ENCODE data around the gene C14orf39. TPM values are rescaled to one million over a fixed set of nuclear protein-coding genes. Genes with fewer than 3 reads are reported as not detected.

C14orf39 gene
- total RNA-seq, 1 donor from 2014 or later, result not detected

- peaks cover 70% of the 10 kb centered on the region for H3K27me3 ChIP-seq (ENCODE audit: low read depth)
Measured at GRCh38 chr14:60505448-60505847, 19.6 kb upstream of the C14orf39 start.

DNA sequence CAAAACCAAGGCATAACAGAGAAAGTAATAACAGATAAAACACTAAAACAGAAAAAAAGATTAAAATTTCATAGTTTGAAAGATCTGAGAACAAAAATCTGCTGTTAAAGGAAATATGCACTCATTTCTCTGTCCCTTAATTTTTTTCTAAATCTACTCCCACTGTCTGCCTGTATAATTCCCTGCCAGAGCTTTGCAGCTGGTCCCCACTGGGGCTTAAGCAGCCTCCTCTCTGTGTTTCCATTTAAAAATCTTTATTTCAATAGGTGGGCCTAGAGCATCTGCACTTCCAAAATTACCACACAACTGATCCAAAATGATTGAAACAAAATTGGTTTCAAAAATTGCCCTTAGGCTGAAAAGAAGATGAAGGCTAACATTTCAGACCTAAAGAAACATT is 16.7 kb upstream of the C14orf39 start:
- H3K27me3 ChIP-seq (ENCODE audit: low read depth), result peaks cover 48% of the 10 kb centered on the region
- ATAC-seq, result no peak

More at GRCh38 chr14:60505448-60505847, 19.6 kb upstream of the C14orf39 start:
- no peak for ATAC-seq
- no peak for DNase-seq
- Histone ChIP-seq H3K9me3 (no peaks in the 10 kb centered on the region), H3K4me1 (peaks cover 21% of the 10 kb centered on the region), H3K36me3 (no peaks in the 10 kb centered on the region), H3K27ac (no peak overlapping the region), H3K4me3 (no peak overlapping the region)
- TF ChIP-seq, protein P1, sequence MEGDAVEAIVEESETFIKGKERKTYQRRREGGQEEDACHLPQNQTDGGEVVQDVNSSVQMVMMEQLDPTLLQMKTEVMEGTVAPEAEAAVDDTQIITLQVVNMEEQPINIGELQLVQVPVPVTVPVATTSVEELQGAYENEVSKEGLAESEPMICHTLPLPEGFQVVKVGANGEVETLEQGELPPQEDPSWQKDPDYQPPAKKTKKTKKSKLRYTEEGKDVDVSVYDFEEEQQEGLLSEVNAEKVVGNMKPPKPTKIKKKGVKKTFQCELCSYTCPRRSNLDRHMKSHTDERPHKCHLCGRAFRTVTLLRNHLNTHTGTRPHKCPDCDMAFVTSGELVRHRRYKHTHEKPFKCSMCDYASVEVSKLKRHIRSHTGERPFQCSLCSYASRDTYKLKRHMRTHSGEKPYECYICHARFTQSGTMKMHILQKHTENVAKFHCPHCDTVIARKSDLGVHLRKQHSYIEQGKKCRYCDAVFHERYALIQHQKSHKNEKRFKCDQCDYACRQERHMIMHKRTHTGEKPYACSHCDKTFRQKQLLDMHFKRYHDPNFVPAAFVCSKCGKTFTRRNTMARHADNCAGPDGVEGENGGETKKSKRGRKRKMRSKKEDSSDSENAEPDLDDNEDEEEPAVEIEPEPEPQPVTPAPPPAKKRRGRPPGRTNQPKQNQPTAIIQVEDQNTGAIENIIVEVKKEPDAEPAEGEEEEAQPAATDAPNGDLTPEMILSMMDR (IDR thresholded peaks at IDR 0.05), result no peak
- intact Hi-C loops (cut with DNase I), result no loop called here

DNA sequence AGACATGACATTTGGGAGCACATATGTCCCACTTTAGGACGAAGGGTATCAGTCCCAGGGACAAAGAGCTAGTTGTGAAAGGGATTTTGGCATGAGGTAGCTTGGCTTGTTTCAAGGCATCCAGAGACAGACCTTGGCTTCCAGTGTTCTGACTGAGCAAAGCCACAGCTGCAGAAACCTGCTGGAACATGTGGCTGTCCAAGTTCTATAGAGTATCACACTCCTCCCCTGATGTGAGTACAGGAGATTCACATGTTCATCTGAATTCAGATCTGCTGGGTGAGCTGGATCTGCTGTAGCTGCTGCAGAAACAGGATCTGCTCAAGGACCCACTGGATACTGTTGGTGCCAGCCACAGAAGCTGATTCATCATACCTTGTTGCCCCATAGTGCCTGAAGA is 10.1 kb upstream of the C14orf39 start:
- peaks cover 7% of the 10 kb centered on the region for H3K27me3 ChIP-seq (ENCODE audit: low read depth)
- H3K27ac ChIP-seq, result no peak overlapping the region
- no peak for DNase-seq
- H3K36me3 ChIP-seq, result no peaks in the 10 kb centered on the region
- no peak overlapping the region for H3K4me3 ChIP-seq
- no peaks in the 10 kb centered on the region for H3K4me1 ChIP-seq
- intact Hi-C loops (cut with DNase I), result no loop called here
- ATAC-seq, result no peak
- TF ChIP-seq, protein P1 (IDR thresholded peaks at IDR 0.05), result no peak
- H3K9me3 ChIP-seq, result no peaks in the 10 kb centered on the region

More for the DNA sequence above, 16.7 kb upstream of the C14orf39 start:
- H3K4me3 ChIP-seq, result no peak overlapping the region
- no peaks in the 10 kb centered on the region for H3K9me3 ChIP-seq
- H3K27ac ChIP-seq, result no peak overlapping the region
- no peak for DNase-seq
- H3K4me1 ChIP-seq, result peaks cover 4% of the 10 kb centered on the region
- H3K36me3 ChIP-seq, result no peaks in the 10 kb centered on the region
- TF ChIP-seq, protein P1 (IDR thresholded peaks at IDR 0.05), result no peak
- intact Hi-C loops (cut with DNase I), result no loop called here

GRCh38 chr14:60490270-60490669 is 4.4 kb upstream of the C14orf39 start:
- Histone ChIP-seq H3K4me3 (no peak overlapping the region), H3K27ac (no peak overlapping the region), H3K36me3 (no peaks in the 10 kb centered on the region), H3K4me1 (no peaks in the 10 kb centered on the region), H3K27me3 (ENCODE audit: low read depth) (peaks cover 28% of the 10 kb centered on the region), H3K9me3 (no peaks in the 10 kb centered on the region)
- DNase-seq (no peak), ATAC-seq (no peak)
- TF ChIP-seq, protein P1 (IDR thresholded peaks at IDR 0.05), result no peak
- intact Hi-C loops (cut with DNase I), result no loop called here

DNA sequence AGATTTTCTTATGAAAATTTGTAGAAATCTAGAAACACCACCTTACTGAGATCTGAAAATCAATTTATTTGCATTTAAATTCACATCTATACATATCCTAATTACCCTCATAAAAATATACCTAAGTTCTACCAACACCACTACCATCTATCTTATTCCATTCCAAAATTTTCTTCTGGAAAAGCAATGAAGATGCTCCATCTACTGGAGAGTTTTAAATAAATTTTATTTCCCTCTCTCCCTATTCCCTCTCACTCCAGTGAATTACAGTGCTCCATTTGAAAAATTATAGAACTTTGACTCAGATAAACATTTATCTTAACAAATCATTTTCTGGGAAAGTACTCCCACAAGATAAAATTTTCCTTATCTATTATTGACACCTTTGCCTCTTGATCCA is 2.3 kb upstream of the C14orf39 start:
- no peaks in the 10 kb centered on the region for H3K9me3 ChIP-seq
- no peak for DNase-seq
- intact Hi-C loops (cut with DNase I), result no loop called here
- TF ChIP-seq, protein P1 (IDR thresholded peaks at IDR 0.05), result no peak
- no peaks in the 10 kb centered on the region for H3K4me1 ChIP-seq
- ATAC-seq, result no peak
- no peak overlapping the region for H3K4me3 ChIP-seq
- H3K27ac ChIP-seq, result no peak overlapping the region
- no peaks in the 10 kb centered on the region for H3K36me3 ChIP-seq
- H3K27me3 ChIP-seq (ENCODE audit: low read depth), result peaks cover 45% of the 10 kb centered on the region

GRCh38 chr14:60487211-60487610 is 1.3 kb upstream of the C14orf39 start:
- intact Hi-C loops (cut with DNase I), result no loop called here
- H3K9me3 ChIP-seq, result no peaks in the 10 kb centered on the region
- no peak overlapping the region for H3K4me3 ChIP-seq
- TF ChIP-seq, protein P1 (IDR thresholded peaks at IDR 0.05), result no peak
- no peak overlapping the region for H3K27ac ChIP-seq
- H3K36me3 ChIP-seq, result no peaks in the 10 kb centered on the region
- DNase-seq, result no peak
- ATAC-seq, result no peak
- H3K27me3 ChIP-seq (ENCODE audit: low read depth), result peaks cover 45% of the 10 kb centered on the region
- no peaks in the 10 kb centered on the region for H3K4me1 ChIP-seq

Measured in lower lobe of right lung (tissue), 2 donors.